Upper lobe of left lung (tissue), 6 donors: ENCODE measurements around the gene SOCS1. TPM values are rescaled to one million over a fixed set of nuclear protein-coding genes. Genes with fewer than 3 reads are reported as not detected.

ENCODE experiments used
- ATAC-seq, 2 donors: fragments of 200-7000 bp; cut with Tn5 transposase; one replicate each; pipeline ENCODE4 v1.9.1; 2022; ENCODE audit warnings: mild to moderate bottlenecking in 2 of 2, moderate library complexity in 2 of 2; ENCODE audit not compliant: low FRiP score in 2 of 2
- DNase-seq, 2 donors: peaks; one replicate each; pipeline ENCODE4 v3.0.0-alpha.2; 2019 to 2020
- H3K27ac ChIP-seq, 4 donors: fragments of 200-600 bp; sonication (generic); one replicate each; pipeline ENCODE4 v1.5.1; 2016 to 2019
- H3K27me3 ChIP-seq, 4 donors: fragments of 200-600 bp; sonication (generic); one replicate each; pipeline ENCODE4 v1.5.1; 2017 to 2019
- H3K36me3 ChIP-seq, 4 donors: fragments of 200-600 bp; sonication (generic); one replicate each; pipeline ENCODE4 v1.5.1; 2016 to 2019
- H3K4me1 ChIP-seq, 4 donors: fragments of 200-600 bp; sonication (generic); one replicate each; pipeline ENCODE4 v1.5.1; 2018 to 2019
- H3K4me3 ChIP-seq, 4 donors: fragments of 200-600 bp; sonication (generic); one replicate each; pipeline ENCODE4 v1.5.1; 2017 to 2019; ENCODE audit warnings: mild to moderate bottlenecking in 2 of 4, moderate library complexity in 1 of 4
- H3K9me3 ChIP-seq, 4 donors: fragments of 200-600 bp; sonication (generic); one replicate each; pipeline ENCODE4 v1.5.1; 2018 to 2019
- CTCF ChIP-seq, 6 experiments: fragments of 450-650 bp in 4 of 6; fragments of 200-600 bp in 2 of 6; sonication (generic) in 2 of 6; IDR thresholded peaks; one replicate each; pipeline ENCODE4 v1.5.1; 2016 to 2019; ENCODE audit warnings: antibody characterized with exemption in 6 of 6
- EP300 ChIP-seq, 4 donors: sonication (generic); formaldehyde crosslinking; IDR thresholded peaks; one replicate each; pipeline ENCODE4 v1.5.1; 2017; ENCODE audit warnings: antibody characterized with exemption in 4 of 4, control low read depth in 2 of 4
- POLR2A ChIP-seq, 4 donors: fragments of 450-650 bp; IDR thresholded peaks; one replicate each; pipeline ENCODE4 v1.5.1; 2016 to 2017; ENCODE audit warnings: antibody characterized with exemption in 4 of 4, mild to moderate bottlenecking in 2 of 4
- POLR2AphosphoS5 ChIP-seq, 2 donors: sonication (generic); formaldehyde crosslinking; IDR thresholded peaks; one replicate each; pipeline ENCODE4 v1.5.1; 2017; ENCODE audit warnings: antibody characterized with exemption in 2 of 2
- whole genome bisulfite sequencing, 2 donors: methylation state at CpG; one replicate each; pipeline ENCODE4 v1.1.5; 2017 to 2018; 5-methylcytosine and 5-hydroxymethylcytosine counted together
- total RNA-seq, 6 donors: library from RNA; depleted of rRNA in 4 of 6; stranded (reverse); fragments of >200 nt in 4 of 6; gene quantifications; one replicate each; pipeline versions ENCODE4 v1.1.0 to v1.2.1, GENCODE V29; 2016 to 2021
- donor health status: DM: no; HTN: no; CAD: no; lungs with moderate emphysema.
- donor health status: DM: no; HTN: yes; CAD: no; lungs with severe emphysema.

The SOCS1 gene, protein sequence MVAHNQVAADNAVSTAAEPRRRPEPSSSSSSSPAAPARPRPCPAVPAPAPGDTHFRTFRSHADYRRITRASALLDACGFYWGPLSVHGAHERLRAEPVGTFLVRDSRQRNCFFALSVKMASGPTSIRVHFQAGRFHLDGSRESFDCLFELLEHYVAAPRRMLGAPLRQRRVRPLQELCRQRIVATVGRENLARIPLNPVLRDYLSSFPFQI
- total RNA-seq: 10 to 100 TPM in 5 of 6 donors, 1 to 10 TPM in 1; 9.4 to 36.6 (median 18.5) TPM

DNA sequence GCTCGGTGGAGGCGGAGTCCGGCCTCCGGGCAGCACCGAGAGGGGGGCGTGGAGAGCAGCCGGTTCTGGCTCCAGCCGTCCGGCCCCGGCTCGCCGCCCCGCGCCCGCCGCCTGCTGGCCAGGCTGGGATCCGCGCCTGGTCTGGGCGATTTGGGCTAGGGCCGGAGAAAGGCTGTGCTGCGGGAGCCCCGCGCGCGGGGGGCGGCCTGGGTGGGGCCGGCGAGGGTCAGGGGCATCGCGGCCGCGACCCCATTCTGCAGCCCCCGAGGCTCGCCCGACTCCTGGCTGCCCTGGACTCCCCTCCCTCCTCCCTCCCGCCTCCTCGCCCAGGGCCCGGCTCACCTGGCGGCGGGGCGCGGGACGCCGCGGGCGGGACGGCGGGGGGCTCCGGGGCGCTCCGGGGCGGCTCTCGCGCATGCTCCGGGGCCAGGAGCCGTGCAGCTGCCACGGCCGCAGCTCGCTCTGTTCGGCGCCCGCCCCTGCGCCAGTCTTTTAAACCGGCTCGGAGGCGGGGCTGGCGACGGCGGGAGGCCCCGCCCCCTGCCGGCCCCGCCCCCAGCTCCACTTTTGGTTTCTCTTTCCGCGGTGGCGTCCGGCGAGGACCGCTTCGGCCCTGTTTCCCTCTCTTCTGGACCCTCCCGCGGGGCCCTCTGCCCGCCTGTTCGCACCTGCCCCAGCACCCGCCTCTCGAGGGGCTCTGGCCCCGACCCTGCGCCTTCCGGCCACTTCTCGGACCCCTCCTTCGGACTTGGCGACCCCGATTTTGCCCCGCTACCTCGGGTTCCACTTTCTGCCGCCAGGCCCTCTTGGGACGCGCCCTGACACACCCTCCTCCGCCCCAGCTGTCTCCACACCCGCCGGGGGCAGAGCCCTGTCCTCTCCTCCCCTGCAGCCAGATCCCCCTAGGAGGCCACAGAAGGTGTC lies at the start of gene SOCS1:
SOCS1 (minus strand) TSS at position 468 of the 924 bp plus-strand sequence. CDS start 726 bp downstream, outside the sequence.
- ATAC-seq (peak; percentile 89), DNase-seq (peak; percentile 87 to 98)
- peaks cover 42 to 51% (median 45%) of the 10 kb centered on the region in 4 donors for H3K4me1 ChIP-seq
- H3K27me3 ChIP-seq: no peaks in the 10 kb centered on the region
- H3K27ac ChIP-seq: peak within 1 kb of the TSS; percentile 91 to 100 (median 96)
- WGBS, 2 donors: 0 to 1% methylated on average over 29 to 54 of the region's 100 CpGs
- no peaks in the 10 kb centered on the region for H3K9me3 ChIP-seq
- TF ChIP-seq EP300 (IDR thresholded peaks at IDR 0.05) (peak in 1 of 4 donors; percentile 37), POLR2A (IDR thresholded peaks at IDR 0.05) (peak in 3 of 4 donors; percentile 95 to 99 (median 96)), CTCF (IDR thresholded peaks at IDR 0.05) (peak; percentile 96 to 100 (median 100)), POLR2AphosphoS5 (IDR thresholded peaks at IDR 0.05) (peak; percentile 66 to 93)
- peak within 1 kb of the TSS; percentile 73 to 93 (median 90) for H3K4me3 ChIP-seq
- peaks cover 0 to 7% (median 0%) of the 10 kb centered on the region in 4 donors for H3K36me3 ChIP-seq

DNA sequence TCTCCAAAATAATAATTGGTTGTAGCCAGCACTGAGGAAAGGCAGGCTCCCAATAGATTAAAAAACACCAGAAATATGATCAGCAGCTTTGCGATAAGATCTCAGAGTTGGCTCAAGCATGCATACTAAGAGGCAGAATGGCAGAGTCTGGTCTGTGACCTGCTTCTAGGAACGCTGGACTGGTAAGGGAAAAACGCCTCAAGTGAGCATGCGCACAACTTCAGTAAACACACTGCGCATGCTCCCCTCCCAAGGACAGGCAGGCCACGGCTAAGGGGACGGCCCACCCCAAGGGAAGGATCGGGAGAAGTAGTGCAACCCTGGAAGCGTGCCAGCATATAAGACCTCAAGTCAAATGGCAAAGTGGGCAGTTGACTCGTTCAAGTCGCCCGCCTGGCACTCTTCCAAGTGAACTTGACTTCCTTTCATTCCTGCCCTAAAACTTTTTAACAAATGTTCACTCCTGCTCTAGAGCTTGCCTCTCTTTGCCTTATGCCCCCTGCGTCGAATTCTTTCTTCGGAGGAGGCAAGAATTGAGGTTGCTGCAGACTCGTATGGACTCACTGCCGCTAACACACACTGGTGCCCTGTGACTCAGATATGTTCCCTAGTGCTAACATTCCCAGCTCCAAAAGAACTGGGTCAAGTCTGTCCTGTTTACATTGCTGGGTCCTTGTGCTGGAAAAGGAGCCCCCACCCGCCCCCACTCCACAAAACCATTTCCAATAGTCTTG lies 47.6 kb upstream of the SOCS1 start:
- no peaks in the 10 kb centered on the region for H3K36me3 ChIP-seq
- H3K4me3 ChIP-seq: peak overlapping the region in 1 of 4 donors; percentile 19
- TF ChIP-seq CTCF (IDR thresholded peaks at IDR 0.05) (no peak), EP300 (IDR thresholded peaks at IDR 0.05) (peak in 1 of 4 donors; percentile 16)
- peak; percentile 27 to 83 for ATAC-seq
- peak overlapping the region; percentile 63 to 88 (median 76) for H3K27ac ChIP-seq
- WGBS, 2 donors: 52 to 55% methylated on average over 18 of the region's 18 CpGs
- H3K9me3 ChIP-seq: no peaks in the 10 kb centered on the region
- no peaks in the 10 kb centered on the region for H3K27me3 ChIP-seq
- peak in 1 of 2 donors; percentile 77 for DNase-seq
- H3K4me1 ChIP-seq: peaks cover 8 to 32% (median 16%) of the 10 kb centered on the region in 4 donors

- no peaks in the 10 kb centered on the region for H3K36me3 ChIP-seq
- peaks cover 5 to 28% (median 13%) of the 10 kb centered on the region in 4 donors for H3K4me1 ChIP-seq
- 62 to 80% methylated on average over 3 to 4 of the region's 4 CpGs for WGBS, 2 donors
- ATAC-seq: no peak
- peak overlapping the region; percentile 63 to 88 (median 76) for H3K27ac ChIP-seq
- H3K9me3 ChIP-seq: no peaks in the 10 kb centered on the region
- DNase-seq: peak in 1 of 2 donors; percentile 77
- H3K4me3 ChIP-seq: no peak overlapping the region
- TF ChIP-seq CTCF (IDR thresholded peaks at IDR 0.05) (no peak), POLR2A (IDR thresholded peaks at IDR 0.05) (no peak), POLR2AphosphoS5 (IDR thresholded peaks at IDR 0.05) (no peak), EP300 (IDR thresholded peaks at IDR 0.05) (no peak)
- no peaks in the 10 kb centered on the region for H3K27me3 ChIP-seq
Measured at GRCh38 chr16:11302977-11303376, 47.0 kb upstream of the SOCS1 start.

- TF ChIP-seq CTCF (IDR thresholded peaks at IDR 0.05) (no peak), POLR2A (IDR thresholded peaks at IDR 0.05) (no peak), EP300 (IDR thresholded peaks at IDR 0.05) (no peak), POLR2AphosphoS5 (IDR thresholded peaks at IDR 0.05) (no peak)
- H3K27me3 ChIP-seq: no peaks in the 10 kb centered on the region
- peaks cover 13 to 29% (median 18%) of the 10 kb centered on the region in 4 donors for H3K4me1 ChIP-seq
- no peaks in the 10 kb centered on the region for H3K9me3 ChIP-seq
- H3K36me3 ChIP-seq: no peaks in the 10 kb centered on the region
- ATAC-seq: no peak
- DNase-seq: no peak
- no peak overlapping the region for H3K4me3 ChIP-seq
- H3K27ac ChIP-seq: peak overlapping the region in 3 of 4 donors; percentile 9 to 79 (median 74)
- 80 to 86% methylated on average over 4 of the region's 4 CpGs for WGBS, 2 donors
Measured at GRCh38 chr16:11301645-11302501, 45.9 kb upstream of the SOCS1 start.
